ENCODE measurements around the gene CACNA1C.

Gene CACNA1C

DNA sequence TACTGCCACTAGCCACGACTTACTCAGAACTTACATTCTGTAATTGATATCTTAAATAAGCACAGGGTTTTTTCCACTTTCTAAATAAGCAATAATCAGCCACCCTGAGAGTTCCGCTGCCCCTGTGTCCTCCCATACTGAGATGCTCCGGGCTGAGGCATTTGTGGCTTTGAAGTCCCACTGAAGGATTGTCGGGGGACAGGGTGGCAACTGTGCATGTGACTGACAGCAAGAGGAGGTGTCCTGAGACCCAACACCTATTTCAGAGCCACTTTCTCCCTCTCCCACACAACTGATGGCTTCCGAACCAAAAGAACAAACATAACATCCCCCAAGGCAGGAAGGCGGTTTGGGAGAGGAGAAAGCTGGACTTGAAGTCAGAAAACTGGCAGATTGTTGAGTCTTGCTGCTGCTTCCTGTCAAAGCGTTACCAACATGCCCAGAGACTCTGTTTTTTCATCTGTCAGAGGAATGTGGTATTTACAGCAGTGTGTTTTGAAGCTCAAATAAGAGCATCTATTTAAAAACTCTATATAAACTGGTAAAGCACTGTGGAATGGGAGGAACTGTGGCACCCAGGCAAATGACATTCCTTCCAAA lies 584.1 kb downstream of the CACNA1C start:
- DNase-seq (ENCODE audit: low read depth in 1 of 2, low spot score in 1 of 2), result no peak
- in situ Hi-C loops (cut with HindIII; ENCODE audit: low pct_unique_long_range_greater_than_20kb, low sequenced_read_pairs), result no loop called here
- TF ChIP-seq JUND (IDR thresholded peaks at IDR 0.05; ENCODE audit: low read depth), result no peak

DNA sequence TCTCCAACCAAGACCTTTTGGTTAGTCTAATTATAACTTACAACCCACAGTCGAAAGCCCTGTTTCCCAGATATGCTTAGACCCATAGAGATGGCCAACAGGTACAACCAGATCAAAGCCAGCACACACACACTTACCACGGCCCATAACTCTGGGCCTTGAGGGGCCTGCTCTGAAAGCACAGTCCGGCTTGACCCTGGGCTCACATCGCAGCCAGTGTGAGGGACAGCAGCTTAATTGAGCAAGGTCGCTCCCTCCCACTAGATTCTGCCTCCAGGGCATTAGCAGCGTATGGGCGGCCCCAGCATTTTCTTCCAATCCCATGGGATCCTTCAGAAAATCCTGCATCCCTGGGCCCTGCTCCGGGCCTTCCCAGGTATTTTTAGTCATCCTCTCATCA lies 584.6 kb downstream of the CACNA1C start:
- TF ChIP-seq JUND (IDR thresholded peaks at IDR 0.05; ENCODE audit: low read depth), result no peak
- DNase-seq (ENCODE audit: low read depth in 1 of 2, low spot score in 1 of 2), result no peak
- in situ Hi-C loops (cut with HindIII; ENCODE audit: low pct_unique_long_range_greater_than_20kb, low sequenced_read_pairs), result no loop called here

DNA sequence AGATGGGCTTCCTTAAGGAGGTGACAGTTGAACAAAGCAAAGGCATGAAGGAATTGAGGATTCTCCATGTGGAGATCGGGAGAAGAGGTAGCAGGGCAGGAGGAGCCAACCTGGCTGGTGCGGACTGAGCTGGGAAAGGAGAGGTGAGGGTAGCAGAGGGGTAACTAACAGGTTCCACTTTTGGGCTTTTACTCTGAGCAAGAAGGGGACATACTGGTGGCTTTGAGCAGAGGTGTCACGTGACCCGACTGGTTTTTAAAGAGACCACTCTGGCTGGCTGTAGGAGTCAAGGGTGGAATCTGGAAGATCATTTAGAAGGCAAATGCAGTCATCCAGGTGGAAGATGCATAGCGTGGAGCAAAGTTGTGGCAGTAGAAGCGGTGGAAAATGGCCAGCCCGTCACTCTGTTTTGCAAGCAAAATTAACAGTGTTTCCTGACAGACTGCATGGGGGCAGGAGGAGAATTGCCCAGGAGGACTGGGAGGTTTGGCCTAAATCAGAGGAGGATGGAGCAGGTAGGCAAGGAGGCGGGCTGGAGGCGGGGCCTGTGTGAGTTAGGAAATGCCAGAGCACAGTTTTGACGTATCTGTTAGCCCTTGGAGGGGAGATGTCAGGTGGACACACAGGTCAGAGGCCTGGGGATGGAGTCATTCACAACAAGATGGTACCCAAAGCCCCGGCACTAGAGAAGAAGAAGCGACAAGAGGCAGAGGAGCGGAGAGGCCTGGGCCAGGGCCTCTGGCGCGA lies 585.7 kb downstream of the CACNA1C start:
- no peak for TF ChIP-seq JUND (IDR thresholded peaks at IDR 0.05; ENCODE audit: low read depth)
- no peak for DNase-seq (ENCODE audit: low read depth in 1 of 2, low spot score in 1 of 2)
- in situ Hi-C loops (cut with HindIII; ENCODE audit: low pct_unique_long_range_greater_than_20kb, low sequenced_read_pairs), result no loop called here

DNA sequence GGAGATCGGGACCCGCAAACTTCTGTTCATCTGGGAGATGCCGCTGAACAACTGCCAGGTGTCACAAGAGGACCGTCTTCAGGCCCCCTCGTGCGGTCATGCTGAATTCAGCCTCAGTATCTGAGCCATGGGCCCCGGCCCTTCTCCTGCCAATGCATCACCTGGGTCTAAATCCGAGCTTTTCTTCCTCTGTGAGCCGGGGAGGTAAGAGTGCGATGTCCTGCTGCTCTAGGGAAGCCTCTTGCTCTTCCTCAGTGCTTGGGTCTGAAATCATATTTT lies 586.2 kb downstream of the CACNA1C start:
- no peak for TF ChIP-seq JUND (IDR thresholded peaks at IDR 0.05; ENCODE audit: low read depth)
- DNase-seq (ENCODE audit: low read depth in 1 of 2, low spot score in 1 of 2), result no peak
- in situ Hi-C loops (cut with HindIII; ENCODE audit: low pct_unique_long_range_greater_than_20kb, low sequenced_read_pairs), result no loop called here

DNA sequence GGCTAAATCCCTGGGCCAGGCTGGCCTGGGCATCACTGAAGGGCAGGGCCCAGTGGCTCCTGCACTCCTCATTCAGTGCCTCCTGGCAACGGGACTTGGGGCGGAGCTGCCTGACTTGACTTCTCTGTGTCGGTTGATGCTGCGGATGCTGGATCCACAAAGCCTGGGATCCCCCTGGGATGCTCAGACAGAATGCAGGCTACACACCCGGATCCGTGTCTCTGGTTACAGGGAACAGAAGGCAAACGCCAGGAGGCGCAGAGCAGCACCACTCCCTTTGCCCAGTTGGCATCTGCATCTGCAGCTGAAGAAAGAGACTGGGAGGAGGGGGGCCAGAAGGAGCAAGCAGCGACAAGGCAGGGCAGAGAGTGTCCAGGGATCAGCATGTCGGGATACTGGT lies 587.5 kb downstream of the CACNA1C start:
- in situ Hi-C loops (cut with HindIII; ENCODE audit: low pct_unique_long_range_greater_than_20kb, low sequenced_read_pairs), result no loop called here
- TF ChIP-seq JUND (IDR thresholded peaks at IDR 0.05; ENCODE audit: low read depth), result no peak
- no peak for DNase-seq (ENCODE audit: low read depth in 1 of 2, low spot score in 1 of 2)

DNA sequence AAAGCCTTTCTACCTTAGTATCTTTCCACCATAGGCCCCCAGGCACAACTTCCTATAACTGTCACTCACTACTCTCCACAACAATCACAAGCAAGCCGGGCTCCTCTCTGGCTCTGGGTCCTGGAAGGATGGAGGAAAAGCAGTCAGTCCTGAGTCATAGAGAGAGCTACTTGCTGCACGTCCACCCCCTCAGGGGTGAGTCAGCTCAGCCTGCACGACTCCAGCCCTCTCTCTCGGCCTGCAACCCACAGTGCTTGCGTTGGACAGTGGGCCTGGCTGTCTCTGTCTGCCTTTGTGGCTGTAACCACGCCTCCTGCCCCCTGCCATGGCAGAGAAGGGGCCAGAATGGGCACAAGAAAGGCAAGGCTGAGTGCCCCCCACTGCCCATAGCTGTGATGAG lies 587.9 kb downstream of the CACNA1C start:
- in situ Hi-C loops (cut with HindIII; ENCODE audit: low pct_unique_long_range_greater_than_20kb, low sequenced_read_pairs), result no loop called here
- DNase-seq (ENCODE audit: low read depth in 1 of 2, low spot score in 1 of 2), result no peak
- no peak for TF ChIP-seq JUND (IDR thresholded peaks at IDR 0.05; ENCODE audit: low read depth)

DNA sequence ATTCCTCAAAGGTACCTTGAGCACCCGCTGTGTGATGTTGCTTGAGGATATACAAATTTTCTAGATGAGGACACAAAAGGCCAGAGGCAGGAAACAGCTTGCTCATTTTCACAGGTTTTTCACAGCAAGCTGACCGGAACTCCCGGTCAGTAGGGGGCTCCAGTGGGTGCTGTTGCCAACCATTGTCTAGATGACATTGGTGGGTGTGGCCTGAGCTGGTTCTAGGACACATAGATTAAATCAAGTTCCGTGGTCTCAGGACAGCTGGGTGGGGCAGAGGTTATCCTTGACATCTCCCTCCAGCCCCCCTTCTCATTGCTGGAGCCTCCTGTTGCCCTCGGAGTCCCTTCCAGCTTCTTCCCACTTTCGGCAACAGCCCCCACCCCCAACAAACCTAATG lies 588.4 kb downstream of the CACNA1C start:
- in situ Hi-C loops (cut with HindIII; ENCODE audit: low pct_unique_long_range_greater_than_20kb, low sequenced_read_pairs), result no loop called here
- no peak for TF ChIP-seq JUND (IDR thresholded peaks at IDR 0.05; ENCODE audit: low read depth)
- DNase-seq (ENCODE audit: low read depth in 1 of 2, low spot score in 1 of 2), result no peak

DNA sequence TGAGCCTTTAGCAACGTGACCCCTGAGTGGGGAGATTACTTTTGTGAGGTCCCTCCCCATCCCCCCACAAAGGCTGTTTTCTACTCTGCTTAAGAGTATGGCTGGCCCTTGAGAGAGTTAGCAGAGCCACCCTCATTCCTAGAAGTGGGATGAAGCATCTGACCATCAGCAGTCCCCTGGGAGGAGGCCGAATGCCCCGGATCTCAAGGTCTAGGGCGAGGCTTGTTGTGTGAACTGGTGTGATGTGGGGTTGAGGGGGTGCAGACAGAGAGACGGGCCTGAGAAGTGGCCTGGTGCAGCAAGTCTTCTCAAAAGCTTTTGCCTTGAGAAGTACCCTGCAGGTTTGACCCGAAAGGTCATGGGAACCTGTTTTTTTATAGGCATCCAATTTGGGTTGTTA lies 589.0 kb downstream of the CACNA1C start:
- no peak for DNase-seq (ENCODE audit: low read depth in 1 of 2, low spot score in 1 of 2)
- no peak for TF ChIP-seq JUND (IDR thresholded peaks at IDR 0.05; ENCODE audit: low read depth)
- in situ Hi-C loops (cut with HindIII; ENCODE audit: low pct_unique_long_range_greater_than_20kb, low sequenced_read_pairs), result no loop called here

DNA sequence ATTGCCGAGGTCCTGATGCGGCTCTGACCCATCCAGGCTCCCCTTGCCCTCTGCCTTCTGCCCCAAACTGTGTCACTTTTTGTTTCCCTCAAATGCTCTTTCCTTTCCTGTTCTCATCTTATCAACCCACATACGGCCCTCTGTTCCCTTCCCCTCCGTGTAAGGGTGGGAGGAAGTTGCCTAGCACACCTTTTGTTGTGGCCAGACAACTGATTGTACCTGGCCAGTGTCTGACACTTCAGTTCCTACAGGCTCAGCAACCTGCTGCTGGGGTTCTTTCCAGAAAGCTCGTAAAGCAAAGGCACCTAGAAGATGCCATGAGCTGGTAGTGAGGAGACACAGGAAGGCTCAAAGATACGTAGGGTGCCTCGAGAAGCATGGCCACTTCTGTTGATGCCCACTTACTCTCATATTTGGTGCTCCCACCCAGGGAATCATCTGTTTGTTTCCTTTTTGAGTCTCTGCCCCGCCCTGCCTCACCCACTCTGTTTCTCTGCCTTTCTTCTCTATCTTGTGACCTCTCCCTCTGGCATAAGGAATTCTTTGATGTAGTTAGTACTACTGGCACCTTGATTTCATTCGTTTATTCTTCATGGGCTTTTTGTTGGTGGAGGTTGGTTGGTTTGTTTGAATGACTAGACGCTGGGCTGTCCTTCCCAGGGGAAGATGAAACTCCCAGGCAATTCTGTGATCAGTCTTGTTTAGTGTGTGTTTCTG lies 589.5 kb downstream of the CACNA1C start:
- no peak for DNase-seq (ENCODE audit: low read depth in 1 of 2, low spot score in 1 of 2)
- TF ChIP-seq JUND (IDR thresholded peaks at IDR 0.05; ENCODE audit: low read depth), result no peak
- in situ Hi-C loops (cut with HindIII; ENCODE audit: low pct_unique_long_range_greater_than_20kb, low sequenced_read_pairs), result no loop called here

DNA sequence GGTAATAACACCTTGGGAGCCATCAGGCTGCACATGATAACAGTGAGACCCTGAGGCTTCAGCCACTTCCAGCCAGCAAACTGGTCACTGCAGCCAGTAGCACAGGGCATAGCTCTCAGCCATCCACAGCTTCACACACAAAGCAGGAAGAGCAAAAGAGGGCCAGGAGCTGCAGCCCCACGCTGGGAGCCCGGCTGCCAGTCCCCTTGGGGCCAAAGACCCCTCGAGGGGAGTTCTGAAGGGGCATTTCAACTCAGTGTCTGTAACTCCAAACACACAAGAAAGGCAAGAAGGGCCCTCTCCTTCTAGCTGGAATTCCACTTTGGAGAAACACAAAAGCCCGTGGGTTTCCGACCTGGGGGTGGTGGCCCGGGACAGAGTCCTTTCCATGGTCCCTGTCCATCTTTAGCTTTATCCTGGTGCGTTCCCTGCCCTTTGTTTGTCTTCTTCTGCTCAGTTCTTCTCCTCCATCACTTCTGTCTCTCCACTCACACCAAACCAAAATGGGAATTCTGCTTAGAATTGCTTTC lies 590.2 kb downstream of the CACNA1C start:
- DNase-seq (ENCODE audit: low read depth in 1 of 2, low spot score in 1 of 2), result no peak
- in situ Hi-C loops (cut with HindIII; ENCODE audit: low pct_unique_long_range_greater_than_20kb, low sequenced_read_pairs), result no loop called here
- TF ChIP-seq JUND (IDR thresholded peaks at IDR 0.05; ENCODE audit: low read depth), result no peak

DNA sequence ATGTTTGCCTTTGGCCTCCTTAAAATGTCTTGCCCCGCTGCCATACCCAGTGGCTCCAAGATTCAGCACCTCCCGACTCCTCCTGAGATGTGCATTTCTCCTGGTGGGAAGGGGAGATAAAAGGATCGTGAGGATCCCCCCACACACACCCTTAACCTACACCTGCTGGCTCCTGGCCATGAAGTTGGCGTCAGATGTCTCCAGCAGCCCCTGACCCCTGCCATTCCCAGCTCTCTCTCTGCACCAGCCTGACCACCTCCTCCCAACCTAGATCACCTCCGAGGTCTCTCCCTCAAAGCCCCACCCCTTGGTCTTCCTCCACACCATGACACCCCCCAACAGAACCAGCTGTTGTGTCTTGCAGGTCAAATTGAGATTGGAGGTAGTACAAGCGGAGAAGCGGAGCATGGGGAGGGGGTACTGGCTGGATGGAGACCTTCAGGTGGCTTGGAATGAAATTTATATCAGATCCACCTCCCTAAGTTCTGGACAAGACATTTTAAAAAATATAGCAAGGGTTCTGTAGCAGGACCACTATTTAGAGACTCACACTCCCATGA lies 590.9 kb downstream of the CACNA1C start:
- in situ Hi-C loops (cut with HindIII; ENCODE audit: low pct_unique_long_range_greater_than_20kb, low sequenced_read_pairs), result no loop called here
- no peak for DNase-seq (ENCODE audit: low read depth in 1 of 2, low spot score in 1 of 2)
- no peak for TF ChIP-seq JUND (IDR thresholded peaks at IDR 0.05; ENCODE audit: low read depth)

DNA sequence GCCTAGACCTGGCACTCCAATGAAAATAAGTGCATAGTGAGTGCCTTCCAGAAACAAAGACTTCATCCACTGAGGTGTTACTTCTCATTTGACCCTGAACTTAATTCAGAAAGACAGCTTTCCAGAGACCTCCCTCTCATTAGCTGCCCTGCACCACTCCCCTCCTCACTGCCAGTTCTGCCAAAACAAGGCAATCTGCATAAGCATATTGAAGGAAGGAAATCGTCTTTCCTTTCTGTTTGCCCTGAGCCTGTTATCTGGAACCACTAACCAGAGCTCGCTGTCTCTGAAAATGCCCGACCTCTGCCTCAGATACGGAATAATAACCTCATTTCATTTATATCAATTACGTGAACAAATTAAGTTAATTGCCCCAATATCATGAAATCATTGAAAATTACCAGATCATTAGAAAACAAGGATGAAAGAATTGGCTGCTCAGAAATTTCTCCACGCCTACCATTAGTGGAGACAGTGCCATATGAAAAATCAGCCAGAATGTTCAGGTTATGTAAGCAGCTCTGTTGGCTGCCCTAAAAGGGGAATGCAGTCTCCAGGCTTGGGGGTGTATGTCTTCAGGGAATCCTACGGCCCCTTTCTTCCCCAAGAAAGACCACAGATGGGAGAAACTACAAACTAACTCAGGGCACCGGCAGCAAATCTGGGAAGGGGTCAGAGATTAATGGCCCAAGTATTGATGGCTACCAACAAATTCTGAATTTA lies 592.1 kb downstream of the CACNA1C start:
- no peak for TF ChIP-seq JUND (IDR thresholded peaks at IDR 0.05; ENCODE audit: low read depth)
- in situ Hi-C loops (cut with HindIII; ENCODE audit: low pct_unique_long_range_greater_than_20kb, low sequenced_read_pairs), result no loop called here
- no peak for DNase-seq (ENCODE audit: low read depth in 1 of 2, low spot score in 1 of 2)
